Endothelial cell of umbilical vein (primary cell): ENCODE measurements around the gene GFPT2.

ENCODE experiments used
- EZH2 ChIP-seq: IDR thresholded peaks from 2 replicates; pipeline ENCODE4 v1.6.1; 2012; ENCODE audit warnings: borderline replicate concordance, low read depth, mild to moderate bottlenecking, moderate library complexity, low read length, inconsistent platforms; ENCODE audit not compliant: severe bottlenecking
- FOS ChIP-seq: IDR thresholded peaks from 2 replicates; pipeline ENCODE4 v1.6.1; 2011; ENCODE audit warnings: mild to moderate bottlenecking, low read length, moderate library complexity, borderline replicate concordance; ENCODE audit not compliant: insufficient read depth
- GATA2 ChIP-seq: IDR thresholded peaks from 2 replicates; pipeline ENCODE4 v1.7.0; 2011; ENCODE audit warnings: low read depth, mild to moderate bottlenecking, moderate library complexity, mixed read lengths, low read length; ENCODE audit not compliant: insufficient read length, insufficient read depth
- JUN ChIP-seq: IDR thresholded peaks from 2 replicates; pipeline ENCODE4 v1.6.1; 2011; ENCODE audit warnings: borderline replicate concordance, low read depth; ENCODE audit not compliant: insufficient read length, insufficient read depth
- MYC ChIP-seq: IDR thresholded peaks from one replicate; pipeline ENCODE4 v1.6.1; 2011; ENCODE audit warnings: mild to moderate bottlenecking, low read depth, low read length
- POLR2A ChIP-seq: IDR thresholded peaks from 2 replicates; pipeline ENCODE4 v1.6.1; 2012; ENCODE audit warnings: low read depth, mild to moderate bottlenecking, control low read depth, low read length
- POLR2AphosphoS5 ChIP-seq: IDR thresholded peaks from 2 replicates; pipeline ENCODE4 v1.6.1; 2012; ENCODE audit warnings: low read depth, mild to moderate bottlenecking, control low read depth, low read length, moderate library complexity; ENCODE audit not compliant: insufficient read depth
- TF ChIP-seq, protein P1 (sequence below), 2 donors: IDR thresholded peaks; 1 replicate in 1 of 2; 2 replicates in 1 of 2; pipeline ENCODE4 v1.5.1; 2011; ENCODE audit warnings: low read length in 2 of 2, mild to moderate bottlenecking in 2 of 2, moderate library complexity in 2 of 2, control low read depth in 1 of 2, inconsistent platforms in 1 of 2, low read depth in 1 of 2; ENCODE audit not compliant: insufficient read depth in 1 of 2; ENCODE audit errors: extremely low read depth in 1 of 2
- TF ChIP-seq, protein P2 (sequence below): IDR thresholded peaks from 2 replicates; pipeline ENCODE4 v1.6.1; 2011; ENCODE audit not compliant: insufficient read depth, insufficient read length

GRCh38 chr5:180313677-180314505 is 39.2 kb downstream of the GFPT2 start:
- no peak for TF ChIP-seq POLR2A
- TF ChIP-seq, protein P1, sequence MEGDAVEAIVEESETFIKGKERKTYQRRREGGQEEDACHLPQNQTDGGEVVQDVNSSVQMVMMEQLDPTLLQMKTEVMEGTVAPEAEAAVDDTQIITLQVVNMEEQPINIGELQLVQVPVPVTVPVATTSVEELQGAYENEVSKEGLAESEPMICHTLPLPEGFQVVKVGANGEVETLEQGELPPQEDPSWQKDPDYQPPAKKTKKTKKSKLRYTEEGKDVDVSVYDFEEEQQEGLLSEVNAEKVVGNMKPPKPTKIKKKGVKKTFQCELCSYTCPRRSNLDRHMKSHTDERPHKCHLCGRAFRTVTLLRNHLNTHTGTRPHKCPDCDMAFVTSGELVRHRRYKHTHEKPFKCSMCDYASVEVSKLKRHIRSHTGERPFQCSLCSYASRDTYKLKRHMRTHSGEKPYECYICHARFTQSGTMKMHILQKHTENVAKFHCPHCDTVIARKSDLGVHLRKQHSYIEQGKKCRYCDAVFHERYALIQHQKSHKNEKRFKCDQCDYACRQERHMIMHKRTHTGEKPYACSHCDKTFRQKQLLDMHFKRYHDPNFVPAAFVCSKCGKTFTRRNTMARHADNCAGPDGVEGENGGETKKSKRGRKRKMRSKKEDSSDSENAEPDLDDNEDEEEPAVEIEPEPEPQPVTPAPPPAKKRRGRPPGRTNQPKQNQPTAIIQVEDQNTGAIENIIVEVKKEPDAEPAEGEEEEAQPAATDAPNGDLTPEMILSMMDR (IDR thresholded peaks at IDR 0.05; ENCODE audit: extremely low read depth in 1 of 2, insufficient read depth in 1 of 2, low read depth in 1 of 2, low read length in 2 of 2) = no peak
- peak; percentile 44 for TF ChIP-seq POLR2AphosphoS5
- TF ChIP-seq EZH2 = no peak
- TF ChIP-seq, protein P2, sequence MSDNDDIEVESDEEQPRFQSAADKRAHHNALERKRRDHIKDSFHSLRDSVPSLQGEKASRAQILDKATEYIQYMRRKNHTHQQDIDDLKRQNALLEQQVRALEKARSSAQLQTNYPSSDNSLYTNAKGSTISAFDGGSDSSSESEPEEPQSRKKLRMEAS = no peak
- no peak for TF ChIP-seq MYC
- no peak for TF ChIP-seq JUN
- TF ChIP-seq GATA2 = no peak
- TF ChIP-seq FOS = no peak
